Activated T-cell treated with anti-CD3 and anti-CD28 coated beads, Interleukin-2, amount 50 U/mL, for 4 hours (primary cell): ENCODE data around the gene CEACAM1. TPM values are rescaled to one million over a fixed set of nuclear protein-coding genes. Genes with fewer than 3 reads are reported as not detected.
A peak's percentile ranks its signal among the peaks of the same experiment; 100 is the strongest.
"Not testable (repeated sequence)": the region's sequence is repeated elsewhere in the genome, so short reads cannot be mapped to it uniquely, and the experiment has no call there.

Source experiments
- ATAC-seq, 2 donors: fragments of 200-7000 bp; cut with Tn5 transposase; one replicate each; pipeline ENCODE4 v1.10.0; 2021
- DNase-seq: peaks from one replicate; pipeline ENCODE4 v3.0.0-alpha.2; 2020
- H3K27me3 Mint-ChIP-seq: one replicate; pipeline ENCODE4 v1.8.0; 2021; ENCODE audit warnings: low read depth, mixed read lengths
- H3K36me3 Mint-ChIP-seq: one replicate; pipeline ENCODE4 v1.8.0; 2022; ENCODE audit warnings: mixed read lengths; ENCODE audit not compliant: insufficient read depth
- H3K4me1 Mint-ChIP-seq: one replicate; pipeline ENCODE4 v1.8.0; 2021; ENCODE audit warnings: low read depth, mixed read lengths
- H3K4me3 Mint-ChIP-seq: one replicate; pipeline ENCODE4 v1.8.0; 2021; ENCODE audit warnings: mild to moderate bottlenecking, moderate library complexity, mixed read lengths
- H3K9me3 Mint-ChIP-seq: one replicate; pipeline ENCODE4 v1.8.0; 2021; ENCODE audit warnings: mixed read lengths
- total RNA-seq, 3 donors: library from RNA; stranded (reverse); gene quantifications; one replicate each; pipeline ENCODE4 v1.2.1, GENCODE V29; 2021

The CEACAM1 gene
- total RNA-seq, 3 donors from 2014 or later: 0.30 to 0.43 (median 0.40) TPM

- not testable (repeated sequence) for DNase-seq
Observed at GRCh38 chr19:42535276-42535675, 7.0 kb upstream of the CEACAM1 start.

DNA sequence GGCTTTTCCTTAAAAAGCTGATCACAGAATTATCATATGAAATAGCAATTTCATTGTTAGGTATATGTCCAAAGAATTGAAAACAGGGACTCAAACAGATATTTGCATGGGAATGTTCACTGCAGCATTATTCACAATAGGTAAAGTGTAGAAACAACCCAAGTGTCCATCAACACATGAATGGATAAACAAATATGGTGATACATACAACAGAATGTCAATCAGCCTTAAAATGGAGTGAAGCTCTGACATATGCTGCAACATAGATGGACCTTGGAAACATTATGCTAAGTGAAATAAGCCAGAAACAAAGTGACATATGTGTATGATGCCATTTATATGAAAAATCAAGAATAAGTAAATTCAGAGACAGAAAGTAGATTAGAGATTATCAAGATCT, 6.1 kb upstream of the CEACAM1 start:
- no peak for ATAC-seq
- Mint-ChIP-seq H3K9me3 (no peaks in the 10 kb centered on the region), H3K27me3 (peaks cover 4% of the 10 kb centered on the region), H3K36me3 (no peaks in the 10 kb centered on the region), H3K4me3 (no peak overlapping the region), H3K4me1 (peaks cover 2% of the 10 kb centered on the region)
- DNase-seq: no peak

More at GRCh38 chr19:42535276-42535675, 7.0 kb upstream of the CEACAM1 start:
- ATAC-seq, H3K4me1 Mint-ChIP-seq, H3K4me3 Mint-ChIP-seq, H3K9me3 Mint-ChIP-seq, H3K27me3 Mint-ChIP-seq, H3K36me3 Mint-ChIP-seq: not testable (repeated sequence)

DNA sequence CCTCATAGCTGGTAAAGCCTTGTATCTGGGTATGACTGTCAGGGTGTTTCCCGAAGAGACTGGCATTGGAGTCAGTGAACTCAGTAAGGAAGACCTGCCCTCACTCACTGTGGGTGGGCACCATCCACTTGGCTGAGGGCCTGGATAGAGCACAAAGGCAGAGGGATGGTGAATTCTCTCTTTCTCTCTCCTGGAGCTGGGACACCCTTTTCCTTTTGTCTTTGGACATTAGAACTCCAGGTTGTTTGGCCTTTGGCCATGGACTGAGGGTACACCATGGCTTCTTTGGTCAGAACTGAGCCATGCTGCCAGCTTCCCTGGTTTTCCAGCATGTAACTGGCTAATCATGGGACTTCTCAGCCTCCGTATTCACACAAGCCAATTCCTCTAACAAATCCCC, 4.6 kb upstream of the CEACAM1 start:
- ATAC-seq: no peak

GRCh38 chr19:42531313-42531712, 3.0 kb upstream of the CEACAM1 start:
- DNase-seq: no peak
- Mint-ChIP-seq H3K9me3 (no peaks in the 10 kb centered on the region), H3K4me1 (peaks cover 29% of the 10 kb centered on the region), H3K4me3 (no peak overlapping the region), H3K36me3 (no peaks in the 10 kb centered on the region), H3K27me3 (no peaks in the 10 kb centered on the region)
- no peak for ATAC-seq

More for the DNA sequence above, 4.6 kb upstream of the CEACAM1 start:
- Mint-ChIP-seq H3K36me3 (no peaks in the 10 kb centered on the region), H3K27me3 (no peaks in the 10 kb centered on the region), H3K9me3 (no peaks in the 10 kb centered on the region), H3K4me1 (peaks cover 17% of the 10 kb centered on the region), H3K4me3 (no peak overlapping the region)
- DNase-seq: no peak

- no peaks in the 10 kb centered on the region for H3K36me3 Mint-ChIP-seq
- H3K27me3 Mint-ChIP-seq: no peaks in the 10 kb centered on the region
- peaks cover 38% of the 10 kb centered on the region for H3K4me1 Mint-ChIP-seq
- no peaks in the 10 kb centered on the region for H3K9me3 Mint-ChIP-seq
- ATAC-seq (peak; percentile 80 to 83), DNase-seq (peak; percentile 63)
- peak overlapping the region; percentile 78 for H3K4me3 Mint-ChIP-seq
Observed at GRCh38 chr19:42529248-42529764, 1.0 kb upstream of the CEACAM1 start.

DNA sequence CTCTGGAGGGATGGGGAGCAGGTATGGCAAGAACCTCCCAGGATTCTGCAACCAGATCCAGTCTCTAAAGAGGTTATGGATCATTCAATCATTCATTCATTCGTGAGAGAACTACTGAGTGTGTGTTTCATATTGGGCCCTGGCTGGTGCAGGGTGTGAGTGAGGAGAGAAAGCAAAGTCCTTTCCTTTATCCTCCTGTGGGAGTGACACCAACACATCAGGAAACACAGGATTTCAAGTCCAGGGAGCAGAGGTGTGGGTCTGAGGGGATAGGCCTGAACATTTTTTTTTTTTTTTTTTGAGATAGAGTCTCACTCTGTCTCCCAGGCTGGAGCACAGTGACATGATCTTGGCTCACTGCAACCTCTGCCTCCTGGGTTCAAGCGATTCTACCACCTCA, 3.3 kb downstream of the CEACAM1 start:
- Mint-ChIP-seq H3K4me3 (no peak overlapping the region), H3K9me3 (no peaks in the 10 kb centered on the region), H3K27me3 (no peaks in the 10 kb centered on the region), H3K4me1 (peaks cover 45% of the 10 kb centered on the region), H3K36me3 (peaks cover 8% of the 10 kb centered on the region)
- ATAC-seq: no peak
- no peak for DNase-seq

DNA sequence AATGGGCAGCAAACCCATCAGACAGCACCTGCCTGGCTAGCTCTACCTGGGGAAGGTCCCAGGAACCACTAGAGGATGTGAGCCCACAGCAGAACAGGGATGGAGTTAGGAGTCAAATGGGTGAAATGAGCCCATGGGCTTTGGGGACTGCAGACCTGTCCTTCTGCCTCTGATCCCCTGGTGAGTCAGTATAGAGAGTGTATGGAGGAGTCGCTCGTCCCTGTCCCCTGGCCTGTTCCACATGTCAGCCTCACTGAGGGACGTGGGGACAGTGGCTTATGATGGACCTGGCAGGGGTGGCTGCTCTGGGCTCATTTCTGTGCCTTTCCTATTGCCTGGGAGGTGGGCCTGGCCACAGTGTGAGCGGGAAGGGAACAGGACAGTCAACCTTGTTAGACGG, 4.0 kb downstream of the CEACAM1 start:
- Mint-ChIP-seq H3K27me3 (no peaks in the 10 kb centered on the region), H3K36me3 (peaks cover 8% of the 10 kb centered on the region), H3K4me3 (peak overlapping the region; percentile 0), H3K4me1 (peaks cover 42% of the 10 kb centered on the region), H3K9me3 (no peaks in the 10 kb centered on the region)
- DNase-seq (no peak), ATAC-seq (no peak)

- Mint-ChIP-seq H3K4me1 (peaks cover 22% of the 10 kb centered on the region), H3K36me3 (peaks cover 15% of the 10 kb centered on the region)
- not testable (repeated sequence) for ATAC-seq, DNase-seq, H3K4me3 Mint-ChIP-seq, H3K27me3 Mint-ChIP-seq, H3K9me3 Mint-ChIP-seq
Observed at GRCh38 chr19:42522262-42522661, 6.0 kb downstream of the CEACAM1 start.

- no peaks in the 10 kb centered on the region for H3K27me3 Mint-ChIP-seq
- H3K9me3 Mint-ChIP-seq: no peaks in the 10 kb centered on the region
- H3K4me1 Mint-ChIP-seq: peaks cover 17% of the 10 kb centered on the region
- ATAC-seq: no peak
- H3K4me3 Mint-ChIP-seq: no peak overlapping the region
- peaks cover 15% of the 10 kb centered on the region for H3K36me3 Mint-ChIP-seq
- DNase-seq: no peak
Observed at GRCh38 chr19:42521346-42522030, 6.8 kb downstream of the CEACAM1 start.

- H3K27me3 Mint-ChIP-seq: no peaks in the 10 kb centered on the region
- H3K4me3 Mint-ChIP-seq: no peak overlapping the region
- DNase-seq (no peak), ATAC-seq (no peak)
- peaks cover 15% of the 10 kb centered on the region for H3K36me3 Mint-ChIP-seq
- peaks cover 13% of the 10 kb centered on the region for H3K4me1 Mint-ChIP-seq
- no peaks in the 10 kb centered on the region for H3K9me3 Mint-ChIP-seq
Observed at GRCh38 chr19:42519108-42519507, 9.2 kb downstream of the CEACAM1 start.

GRCh38 chr19:42516771-42517170, 11.5 kb downstream of the CEACAM1 start:
- H3K4me1 Mint-ChIP-seq: peaks cover 21% of the 10 kb centered on the region
- peaks cover 21% of the 10 kb centered on the region for H3K36me3 Mint-ChIP-seq
- H3K9me3 Mint-ChIP-seq: no peaks in the 10 kb centered on the region
- ATAC-seq: no peak
- H3K4me3 Mint-ChIP-seq: no peak overlapping the region
- no peak for DNase-seq
- no peaks in the 10 kb centered on the region for H3K27me3 Mint-ChIP-seq

DNA sequence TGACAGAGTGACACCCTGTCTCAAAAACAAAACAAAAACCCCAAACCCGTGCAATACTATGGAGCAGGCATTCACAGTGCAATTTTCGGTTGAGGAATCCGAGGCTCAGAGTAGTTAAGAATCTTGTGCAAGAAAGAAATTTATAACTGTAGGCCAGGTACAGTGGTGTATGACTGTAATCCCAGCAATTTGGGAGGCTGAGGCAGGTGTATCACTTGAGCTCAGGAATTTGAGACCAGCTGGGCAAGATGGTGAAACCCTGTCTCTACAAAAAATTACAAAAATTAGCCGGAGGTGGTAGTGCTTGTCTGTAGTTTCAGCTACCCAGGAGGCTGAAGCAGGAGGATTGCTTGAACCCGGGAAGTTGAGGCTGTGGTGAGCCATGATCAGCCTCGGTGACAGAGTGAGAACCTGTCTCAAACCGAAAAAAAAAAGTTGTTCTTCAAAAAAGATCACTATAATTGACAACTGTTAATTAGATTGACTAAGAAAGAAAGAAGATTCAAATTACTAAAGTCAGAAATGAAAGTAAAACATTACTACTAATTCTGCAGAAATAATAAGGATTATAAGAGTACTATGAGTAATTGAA, 12.9 kb downstream of the CEACAM1 start:
- H3K4me1 Mint-ChIP-seq: peaks cover 21% of the 10 kb centered on the region
- no peak overlapping the region for H3K4me3 Mint-ChIP-seq
- DNase-seq (no peak), ATAC-seq (no peak)
- peaks cover 20% of the 10 kb centered on the region for H3K36me3 Mint-ChIP-seq
- H3K27me3 Mint-ChIP-seq: no peaks in the 10 kb centered on the region
- H3K9me3 Mint-ChIP-seq: no peaks in the 10 kb centered on the region

GRCh38 chr19:42514449-42514848, 13.8 kb downstream of the CEACAM1 start:
- Mint-ChIP-seq H3K27me3 (no peaks in the 10 kb centered on the region), H3K4me3 (no peak overlapping the region), H3K4me1 (peaks cover 21% of the 10 kb centered on the region), H3K36me3 (peaks cover 21% of the 10 kb centered on the region), H3K9me3 (no peaks in the 10 kb centered on the region)
- DNase-seq (no peak), ATAC-seq (no peak)

- H3K9me3 Mint-ChIP-seq: no peaks in the 10 kb centered on the region
- ATAC-seq (peak; percentile 67 to 91), DNase-seq (no peak)
- no peaks in the 10 kb centered on the region for H3K27me3 Mint-ChIP-seq
- peaks cover 14% of the 10 kb centered on the region for H3K36me3 Mint-ChIP-seq
- H3K4me3 Mint-ChIP-seq: no peak overlapping the region
- H3K4me1 Mint-ChIP-seq: peaks cover 21% of the 10 kb centered on the region
Observed at GRCh38 chr19:42512743-42513304, 15.5 kb downstream of the CEACAM1 start.
